Liver (tissue), 9 donors: ENCODE measurements around the gene CFDP1. TPM values are rescaled to one million over a fixed set of nuclear protein-coding genes. Genes with fewer than 3 reads are reported as not detected.

Experiments used
- DNase-seq: peaks from one replicate; pipeline ENCODE4 v3.0.0-alpha.2; 2017; ENCODE audit warnings: low spot score
- H3K27ac ChIP-seq, 2 donors: one replicate each; pipeline ENCODE4 v1.7.0; 2013; ENCODE audit warnings: inconsistent platforms in 2 of 2, low read length in 2 of 2, control low read depth in 1 of 2, low read depth in 1 of 2, mild to moderate bottlenecking in 1 of 2
- H3K27me3 ChIP-seq, 4 donors: one replicate each; pipeline versions ENCODE4 v1.6.1 to v1.7.0; 2013; ENCODE audit warnings: low read length in 3 of 4, inconsistent platforms in 1 of 4, mild to moderate bottlenecking in 1 of 4, moderate library complexity in 1 of 4; ENCODE audit not compliant: control insufficient read depth in 4 of 4, insufficient read depth in 4 of 4
- H3K36me3 ChIP-seq, 4 donors: one replicate each; pipeline versions ENCODE4 v1.6.1 to v1.7.0; 2013; ENCODE audit warnings: low read length in 3 of 4, mild to moderate bottlenecking in 3 of 4, low read depth in 1 of 4, moderate library complexity in 1 of 4; ENCODE audit not compliant: control insufficient read depth in 4 of 4, insufficient read depth in 3 of 4
- H3K4me1 ChIP-seq, 4 donors: one replicate each; pipeline versions ENCODE4 v1.6.1 to v1.7.0; 2013; ENCODE audit warnings: low read length in 3 of 4, mild to moderate bottlenecking in 3 of 4, moderate library complexity in 1 of 4; ENCODE audit not compliant: control insufficient read depth in 4 of 4, insufficient read depth in 4 of 4
- H3K4me3 ChIP-seq, 3 donors: one replicate each; pipeline versions ENCODE4 v1.6.1 to v1.7.0; 2013; ENCODE audit warnings: low read length in 3 of 3, control low read depth in 1 of 3, low read depth in 1 of 3, mild to moderate bottlenecking in 1 of 3
- H3K9ac ChIP-seq, 2 donors: one replicate each; pipeline ENCODE4 v1.7.0; 2013; ENCODE audit warnings: low read length in 2 of 2, mild to moderate bottlenecking in 2 of 2, moderate library complexity in 2 of 2, control low read depth in 1 of 2, low read depth in 1 of 2
- H3K9me3 ChIP-seq, 4 donors: one replicate each; pipeline versions ENCODE4 v1.6.1 to v1.7.0; 2013; ENCODE audit warnings: low read length in 3 of 4; ENCODE audit not compliant: control insufficient read depth in 4 of 4
- ATF3 ChIP-seq: IDR thresholded peaks from 2 replicates; pipeline ENCODE4 v1.6.1; 2016; ENCODE audit warnings: antibody characterized with exemption
- CTCF ChIP-seq: fragments of 150-350 bp; IDR thresholded peaks from 2 replicates; pipeline ENCODE4 v1.5.1; 2017; ENCODE audit warnings: improper control_type of control experiment, low read depth, low read length; ENCODE audit not compliant: missing input control
- EGR1 ChIP-seq, 2 donors: IDR thresholded peaks; 2 replicates each; pipeline ENCODE4 v1.6.1; 2016 to 2018; ENCODE audit warnings: antibody characterized with exemption in 2 of 2, low read depth in 2 of 2
- FOXA1 ChIP-seq: IDR thresholded peaks from 2 replicates; pipeline ENCODE4 v1.6.1; 2016; ENCODE audit warnings: antibody characterized with exemption
- FOXA2 ChIP-seq: IDR thresholded peaks from 2 replicates; pipeline ENCODE4 v1.6.1; 2016; ENCODE audit warnings: antibody characterized with exemption
- GABPA ChIP-seq, 2 donors: IDR thresholded peaks in 1 of 2; conservative IDR thresholded peaks in 1 of 2; 2 replicates each; pipeline ENCODE4 v1.6.1; 2016; ENCODE audit warnings: antibody characterized with exemption in 2 of 2, mild to moderate bottlenecking in 1 of 2, moderate library complexity in 1 of 2
- HNF4A ChIP-seq, 2 donors: conservative IDR thresholded peaks; 2 replicates each; pipeline ENCODE4 v1.6.1; 2016; ENCODE audit warnings: antibody characterized with exemption in 2 of 2, mild to moderate bottlenecking in 2 of 2
- HNF4G ChIP-seq: IDR thresholded peaks from 2 replicates; pipeline ENCODE4 v1.6.1; 2016; ENCODE audit warnings: antibody characterized with exemption
- JUND ChIP-seq, 2 donors: IDR thresholded peaks; 2 replicates each; pipeline ENCODE4 v1.6.1; 2016; ENCODE audit warnings: antibody characterized with exemption in 2 of 2
- MAX ChIP-seq: IDR thresholded peaks from 2 replicates; pipeline ENCODE4 v1.6.1; 2016; ENCODE audit warnings: antibody characterized with exemption
- NR2F2 ChIP-seq: IDR thresholded peaks from 2 replicates; pipeline ENCODE4 v1.6.1; 2016; ENCODE audit warnings: antibody characterized with exemption
- RAD21 ChIP-seq, 2 donors: IDR thresholded peaks; 2 replicates each; pipeline ENCODE4 v1.6.1; 2016; ENCODE audit warnings: antibody characterized with exemption in 2 of 2, mild to moderate bottlenecking in 2 of 2
- REST ChIP-seq: IDR thresholded peaks from 2 replicates; pipeline ENCODE4 v1.6.1; 2016; ENCODE audit warnings: antibody characterized with exemption, mild to moderate bottlenecking
- RXRA ChIP-seq, 2 donors: IDR thresholded peaks; 2 replicates each; pipeline ENCODE4 v1.6.1; 2017 to 2018; ENCODE audit warnings: antibody characterized with exemption in 2 of 2, mild to moderate bottlenecking in 1 of 2
- YY1 ChIP-seq: IDR thresholded peaks from 2 replicates; pipeline ENCODE4 v1.6.1; 2016; ENCODE audit warnings: antibody characterized with exemption, mild to moderate bottlenecking
- WGBS: extraction: QIAGEN DNeasy Blood & Tissue Kit; methylation state at CpG from one replicate; pipeline ENCODE4 v1.1.7; 2013; 5-methylcytosine and 5-hydroxymethylcytosine counted together
- polyA plus RNA-seq, 2 donors: library from polyadenylated mRNA; stranded (reverse) in 1 of 2; unstranded in 1 of 2; fragments of 200-250 nt in 1 of 2; fragments of >200 nt in 1 of 2; fragmentation: Nextera tagmentation in 1 of 2; extraction: Ambion mirVana in 1 of 2; gene quantifications; one replicate each; pipeline versions ENCODE4 v1.2.1 to v1.2.3, GENCODE V29; 2013 to 2015
- total RNA-seq, 2 donors: library from RNA; depleted of rRNA; stranded (reverse); fragments of >200 nt; gene quantifications; one replicate each; pipeline ENCODE4 v1.2.3, GENCODE V29; 2014
- donor health status: healthy.
- donor health status: healthy.
- donor health status: healthy.
- donor health status: healthy.
- donor health status: healthy.

Gene CFDP1
- total and polyA plus RNA-seq, 4 donors, result 20.5 to 49.2 (median 33.9) TPM

- Histone ChIP-seq H3K36me3 (no peaks in the 10 kb centered on the region), H3K27ac (no peak overlapping the region), H3K27me3 (no peaks in the 10 kb centered on the region), H3K9ac (no peak overlapping the region), H3K4me1 (no peaks in the 10 kb centered on the region), H3K9me3 (no peaks in the 10 kb centered on the region), H3K4me3 (no peak overlapping the region)
- 95% methylated on average over 80 of the region's 80 CpGs for WGBS
- TF ChIP-seq NR2F2 (no peak), CTCF (no peak), EGR1 (IDR thresholded peaks at IDR 0.05; ENCODE audit: low read depth in 2 of 2) (no peak), HNF4A (conservative IDR thresholded peaks at IDR 0.05) (no peak)
- DNase-seq, result no peak
Measured at GRCh38 chr16:75478480-75479345, 45.4 kb upstream of the CFDP1 start.

GRCh38 chr16:75477680-75478473 lies 44.6 kb upstream of the CFDP1 start:
- H3K27ac ChIP-seq, result no peak overlapping the region
- H3K27me3 ChIP-seq, result no peaks in the 10 kb centered on the region
- H3K9me3 ChIP-seq, result no peaks in the 10 kb centered on the region
- no peaks in the 10 kb centered on the region for H3K36me3 ChIP-seq
- 74% methylated on average over 4 of the region's 4 CpGs for WGBS
- no peaks in the 10 kb centered on the region for H3K4me1 ChIP-seq
- TF ChIP-seq HNF4G (no peak), ATF3 (no peak), REST (no peak), RXRA (IDR thresholded peaks at IDR 0.05) (no peak), CTCF (no peak), RAD21 (IDR thresholded peaks at IDR 0.05) (no peak), JUND (IDR thresholded peaks at IDR 0.05) (no peak), EGR1 (IDR thresholded peaks at IDR 0.05; ENCODE audit: low read depth in 2 of 2) (no peak), NR2F2 (no peak), FOXA2 (no peak), GABPA (IDR thresholded peaks at IDR 0.05 in 1 of 2, conservative IDR thresholded peaks at IDR 0.05 in 1 of 2) (no peak), MAX (no peak), YY1 (no peak), HNF4A (conservative IDR thresholded peaks at IDR 0.05) (no peak), FOXA1 (no peak)
- DNase-seq, result no peak
- H3K9ac ChIP-seq, result no peak overlapping the region
- H3K4me3 ChIP-seq, result no peak overlapping the region
